ENCODE measurements around the gene LPIN3.

Gene LPIN3

GRCh38 chr20:41363601-41364000 lies 23.0 kb downstream of the LPIN3 start:
- Histone ChIP-seq H3K4me3 (ENCODE audit: low read depth in 1 of 2, low read length in 2 of 2) (no peak overlapping the region), H3K27ac (ENCODE audit: low read depth, low read length) (no peak overlapping the region), H3K36me3 (ENCODE audit: insufficient read depth, low read length) (no peaks in the 10 kb centered on the region), H3K9me3 (ENCODE audit: low read length) (no peaks in the 10 kb centered on the region), H3K9ac (ENCODE audit: low read length) (no peak overlapping the region), H3K4me1 (ENCODE audit: insufficient read depth, low read length) (peaks cover 8% of the 10 kb centered on the region), H3K27me3 (ENCODE audit: control insufficient read depth in 1 of 2, insufficient read depth in 2 of 2, low read length in 2 of 2) (peaks cover 7 to 40% of the 10 kb centered on the region in 2 donors)

GRCh38 chr20:41364236-41364855 lies 23.7 kb downstream of the LPIN3 start:
- H3K27me3 ChIP-seq (ENCODE audit: control insufficient read depth in 1 of 2, insufficient read depth in 2 of 2, low read length in 2 of 2), result peaks cover 7 to 40% of the 10 kb centered on the region in 2 donors
- no peak overlapping the region for H3K9ac ChIP-seq (ENCODE audit: low read length)
- H3K36me3 ChIP-seq (ENCODE audit: insufficient read depth, low read length), result no peaks in the 10 kb centered on the region
- H3K4me3 ChIP-seq (ENCODE audit: low read depth in 1 of 2, low read length in 2 of 2), result no peak overlapping the region
- no peak overlapping the region for H3K27ac ChIP-seq (ENCODE audit: low read depth, low read length)
- H3K9me3 ChIP-seq (ENCODE audit: low read length), result no peaks in the 10 kb centered on the region
- peaks cover 8% of the 10 kb centered on the region for H3K4me1 ChIP-seq (ENCODE audit: insufficient read depth, low read length)

GRCh38 chr20:41364967-41365765 lies 24.5 kb downstream of the LPIN3 start:
- Histone ChIP-seq H3K27me3 (ENCODE audit: control insufficient read depth in 1 of 2, insufficient read depth in 2 of 2, low read length in 2 of 2) (peaks cover 7 to 40% of the 10 kb centered on the region in 2 donors), H3K36me3 (ENCODE audit: insufficient read depth, low read length) (no peaks in the 10 kb centered on the region), H3K9me3 (ENCODE audit: low read length) (no peaks in the 10 kb centered on the region), H3K4me3 (ENCODE audit: low read depth in 1 of 2, low read length in 2 of 2) (no peak overlapping the region), H3K9ac (ENCODE audit: low read length) (no peak overlapping the region), H3K27ac (ENCODE audit: low read depth, low read length) (no peak overlapping the region), H3K4me1 (ENCODE audit: insufficient read depth, low read length) (peaks cover 8% of the 10 kb centered on the region)

DNA sequence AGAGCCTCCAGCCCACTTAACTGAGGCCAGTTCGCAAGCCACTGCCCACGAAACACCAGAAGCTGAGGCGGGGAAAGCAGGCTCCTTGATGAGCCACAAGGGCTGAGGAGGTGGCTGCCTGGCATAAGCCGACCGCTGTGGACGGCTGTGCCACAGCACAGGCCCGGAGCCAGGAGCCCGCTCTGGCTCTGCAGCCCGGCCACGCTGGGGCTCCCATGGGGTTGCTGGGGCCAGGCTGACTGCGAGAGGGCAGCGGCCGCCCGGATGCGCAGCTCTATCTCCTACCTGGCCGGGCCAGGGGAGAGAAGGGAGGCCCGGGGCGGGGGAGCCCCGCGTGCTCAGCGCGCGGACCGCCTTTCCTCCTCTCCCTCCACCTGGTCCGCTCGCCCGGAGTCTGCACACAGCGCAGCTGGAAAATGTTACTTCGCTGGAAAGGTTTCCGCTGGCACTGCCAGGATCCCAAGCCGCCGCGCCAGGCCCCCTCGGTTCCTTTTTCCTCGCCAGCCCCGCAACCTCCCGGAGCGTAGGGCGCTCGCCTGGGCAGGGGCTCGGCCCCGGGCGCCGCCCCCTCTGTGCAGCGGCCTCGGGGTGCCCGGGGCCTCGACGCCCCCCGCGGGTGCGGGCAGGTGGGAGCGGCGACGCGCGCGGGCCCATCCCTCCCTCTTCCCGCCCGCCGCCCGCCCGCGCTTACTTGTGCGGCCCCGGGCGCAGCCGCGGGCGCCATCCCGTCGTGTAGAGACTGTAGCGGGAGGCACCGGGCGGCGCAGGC lies 25.3 kb downstream of the LPIN3 start:
- H3K27me3 ChIP-seq (ENCODE audit: control insufficient read depth in 1 of 2, insufficient read depth in 2 of 2, low read length in 2 of 2), result peaks cover 7 to 40% of the 10 kb centered on the region in 2 donors
- H3K4me1 ChIP-seq (ENCODE audit: insufficient read depth, low read length), result peaks cover 8% of the 10 kb centered on the region
- no peak overlapping the region for H3K27ac ChIP-seq (ENCODE audit: low read depth, low read length)
- no peaks in the 10 kb centered on the region for H3K9me3 ChIP-seq (ENCODE audit: low read length)
- no peaks in the 10 kb centered on the region for H3K36me3 ChIP-seq (ENCODE audit: insufficient read depth, low read length)
- no peak overlapping the region for H3K9ac ChIP-seq (ENCODE audit: low read length)
- H3K4me3 ChIP-seq (ENCODE audit: low read depth in 1 of 2, low read length in 2 of 2), result peak overlapping the region in 1 of 2 donors; percentile 11

- Histone ChIP-seq H3K9ac (ENCODE audit: low read length) (no peak within 1 kb of the TSS), H3K36me3 (ENCODE audit: insufficient read depth, low read length) (no peaks in the 10 kb centered on the region), H3K4me1 (ENCODE audit: insufficient read depth, low read length) (peaks cover 8% of the 10 kb centered on the region), H3K27me3 (ENCODE audit: control insufficient read depth in 1 of 2, insufficient read depth in 2 of 2, low read length in 2 of 2) (peaks cover 7 to 40% of the 10 kb centered on the region in 2 donors), H3K9me3 (ENCODE audit: low read length) (no peaks in the 10 kb centered on the region), H3K27ac (ENCODE audit: low read depth, low read length) (no peak within 1 kb of the TSS), H3K4me3 (ENCODE audit: low read depth in 1 of 2, low read length in 2 of 2) (peak within 1 kb of the TSS in 1 of 2 donors; percentile 11)
These were observed 26.1 kb downstream of the LPIN3 start, which contains the start of gene EMILIN3 for GRCh38 chr20:41366546-41367392. Gene EMILIN3, minus strand, starts transcription at chr20:41366818. Its CDS starts 184 bp downstream, at chr20:41366634.

DNA sequence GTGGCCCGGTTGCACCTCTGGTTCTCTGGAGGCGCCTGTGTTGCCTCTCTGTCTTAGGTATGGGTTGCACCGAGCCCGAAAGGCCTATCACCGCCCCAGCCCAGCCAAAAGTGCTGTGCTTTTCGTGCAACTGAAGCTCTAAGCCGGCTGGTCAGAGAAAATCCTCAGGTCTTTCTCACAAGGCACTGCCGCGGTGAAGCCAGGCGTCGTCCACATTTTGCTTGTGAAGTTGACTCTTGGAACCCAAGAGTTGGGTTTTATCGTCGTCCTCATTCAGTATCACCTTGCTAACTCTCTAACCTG lies 26.7 kb downstream of the LPIN3 start:
- peaks cover 8% of the 10 kb centered on the region for H3K4me1 ChIP-seq (ENCODE audit: insufficient read depth, low read length)
- H3K36me3 ChIP-seq (ENCODE audit: insufficient read depth, low read length), result no peaks in the 10 kb centered on the region
- no peak overlapping the region for H3K9ac ChIP-seq (ENCODE audit: low read length)
- H3K4me3 ChIP-seq (ENCODE audit: low read depth in 1 of 2, low read length in 2 of 2), result no peak overlapping the region
- no peaks in the 10 kb centered on the region for H3K9me3 ChIP-seq (ENCODE audit: low read length)
- H3K27ac ChIP-seq (ENCODE audit: low read depth, low read length), result no peak overlapping the region
- peaks cover 7 to 40% of the 10 kb centered on the region in 2 donors for H3K27me3 ChIP-seq (ENCODE audit: control insufficient read depth in 1 of 2, insufficient read depth in 2 of 2, low read length in 2 of 2)

- Histone ChIP-seq H3K9ac (ENCODE audit: low read length) (no peak overlapping the region), H3K4me3 (ENCODE audit: low read depth in 1 of 2, low read length in 2 of 2) (no peak overlapping the region), H3K9me3 (ENCODE audit: low read length) (no peaks in the 10 kb centered on the region), H3K36me3 (ENCODE audit: insufficient read depth, low read length) (no peaks in the 10 kb centered on the region), H3K4me1 (ENCODE audit: insufficient read depth, low read length) (peaks cover 8% of the 10 kb centered on the region), H3K27ac (ENCODE audit: low read depth, low read length) (no peak overlapping the region), H3K27me3 (ENCODE audit: control insufficient read depth in 1 of 2, insufficient read depth in 2 of 2, low read length in 2 of 2) (peaks cover 7 to 35% of the 10 kb centered on the region in 2 donors)
These were observed 27.3 kb downstream of the LPIN3 start for GRCh38 chr20:41367956-41368355.

- Histone ChIP-seq H3K4me3 (ENCODE audit: low read depth in 1 of 2, low read length in 2 of 2) (no peak overlapping the region), H3K27ac (ENCODE audit: low read depth, low read length) (no peak overlapping the region), H3K27me3 (ENCODE audit: control insufficient read depth in 1 of 2, insufficient read depth in 2 of 2, low read length in 2 of 2) (peaks cover under 1 to 21% of the 10 kb centered on the region in 2 donors), H3K9me3 (ENCODE audit: low read length) (no peaks in the 10 kb centered on the region), H3K4me1 (ENCODE audit: insufficient read depth, low read length) (peaks cover 8% of the 10 kb centered on the region), H3K36me3 (ENCODE audit: insufficient read depth, low read length) (no peaks in the 10 kb centered on the region), H3K9ac (ENCODE audit: low read length) (no peak overlapping the region)
These were observed 29.1 kb downstream of the LPIN3 start for GRCh38 chr20:41369673-41370072.

GRCh38 chr20:41370176-41370575 lies 29.6 kb downstream of the LPIN3 start:
- Histone ChIP-seq H3K4me1 (ENCODE audit: insufficient read depth, low read length) (peaks cover 8% of the 10 kb centered on the region), H3K4me3 (ENCODE audit: low read depth in 1 of 2, low read length in 2 of 2) (no peak overlapping the region), H3K27ac (ENCODE audit: low read depth, low read length) (no peak overlapping the region), H3K36me3 (ENCODE audit: insufficient read depth, low read length) (no peaks in the 10 kb centered on the region), H3K27me3 (ENCODE audit: control insufficient read depth in 1 of 2, insufficient read depth in 2 of 2, low read length in 2 of 2) (peaks cover 0 to 16% of the 10 kb centered on the region in 2 donors), H3K9ac (ENCODE audit: low read length) (no peak overlapping the region), H3K9me3 (ENCODE audit: low read length) (no peaks in the 10 kb centered on the region)

- no peaks in the 10 kb centered on the region for H3K4me1 ChIP-seq (ENCODE audit: insufficient read depth, low read length)
- H3K36me3 ChIP-seq (ENCODE audit: insufficient read depth, low read length), result no peaks in the 10 kb centered on the region
- H3K9ac ChIP-seq (ENCODE audit: low read length), result no peak overlapping the region
- no peak overlapping the region for H3K27ac ChIP-seq (ENCODE audit: low read depth, low read length)
- H3K9me3 ChIP-seq (ENCODE audit: low read length), result no peaks in the 10 kb centered on the region
- H3K4me3 ChIP-seq (ENCODE audit: low read depth in 1 of 2, low read length in 2 of 2), result no peak overlapping the region
- H3K27me3 ChIP-seq (ENCODE audit: control insufficient read depth in 1 of 2, insufficient read depth in 2 of 2, low read length in 2 of 2), result peaks cover 0 to 8% of the 10 kb centered on the region in 2 donors
These were observed 30.8 kb downstream of the LPIN3 start for GRCh38 chr20:41371371-41371770.
